Fibroblast of skin of back (primary cell): ENCODE results near the gene PCDH9.

ENCODE experiments used
- DNase-seq: peaks from one replicate; pipeline ENCODE4 v3.0.0-alpha.2; 2013

PCDH9 gene

GRCh38 chr13:67224148-67224846 is 5.8 kb downstream of the PCDH9 start:
- peak; percentile 68 for DNase-seq

DNA sequence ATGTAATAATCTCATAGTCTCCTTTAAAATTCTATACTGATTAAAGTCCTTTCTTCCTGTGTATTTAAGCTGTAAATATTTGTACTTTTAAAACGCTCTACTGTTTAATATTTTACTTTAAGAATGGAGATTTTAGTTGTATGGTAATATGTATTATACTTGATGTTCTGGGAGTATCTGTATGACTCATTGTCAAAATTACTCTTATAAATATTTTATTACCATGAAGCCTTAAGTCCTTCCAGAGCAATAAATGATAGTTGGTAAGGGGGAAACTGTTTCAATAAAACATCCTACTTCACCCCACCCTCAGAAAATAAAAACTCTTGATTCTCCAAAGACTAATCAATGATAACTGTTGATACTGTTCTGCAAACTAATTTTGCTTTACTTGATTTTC is 6.4 kb downstream of the PCDH9 start:
- DNase-seq = peak; percentile 6

DNA sequence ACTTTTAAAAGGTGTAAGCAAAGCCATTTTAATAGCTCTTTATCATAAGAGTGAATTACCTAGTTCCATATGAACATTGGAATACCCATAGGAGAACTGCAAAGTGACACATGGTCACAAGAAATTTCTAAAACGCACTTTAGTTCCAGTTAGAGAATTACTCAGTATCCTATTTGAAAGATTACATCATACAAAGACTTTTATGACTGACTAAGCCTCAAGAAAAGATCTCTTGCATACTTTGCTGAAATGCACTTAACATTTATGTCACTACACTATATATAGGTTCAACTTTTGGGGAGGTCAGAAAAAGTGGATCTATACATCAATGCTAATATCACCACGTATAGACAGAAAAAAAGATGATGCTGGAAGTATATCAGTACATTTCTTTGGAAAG is 7.1 kb downstream of the PCDH9 start:
- DNase-seq = peak; percentile 45

DNA sequence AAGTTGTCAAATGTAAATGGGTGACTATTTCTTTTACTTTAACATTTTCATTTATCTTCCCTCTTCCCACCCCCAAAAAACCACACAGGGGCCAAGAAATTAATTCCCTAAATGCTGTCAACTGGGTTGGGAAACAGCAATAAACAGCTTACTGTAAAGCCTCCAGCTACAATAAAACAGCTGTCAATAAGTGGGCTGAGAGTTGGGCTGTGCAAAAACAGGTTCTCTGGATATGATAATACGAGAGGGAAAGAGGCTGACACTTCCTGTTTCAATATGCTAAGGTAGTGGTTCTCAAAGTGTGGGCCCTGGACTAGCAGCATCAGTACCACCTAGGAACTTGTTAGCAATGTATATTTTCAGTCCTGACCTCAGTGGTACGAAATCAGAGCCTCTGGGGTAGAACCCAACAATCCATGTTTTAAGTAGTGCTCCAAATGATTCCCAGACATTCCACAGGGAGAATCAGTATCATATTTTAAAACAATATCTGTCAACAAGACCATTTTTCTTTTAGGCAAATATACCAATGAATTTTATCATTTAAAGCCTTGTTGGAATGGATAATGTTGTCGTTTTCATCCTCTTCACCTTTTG is 8.4 kb downstream of the PCDH9 start:
- no peak for DNase-seq

- DNase-seq = no peak
Measured at GRCh38 chr13:67219113-67219512, 11.0 kb downstream of the PCDH9 start.

GRCh38 chr13:67217880-67218279 is 12.3 kb downstream of the PCDH9 start:
- DNase-seq = no peak

GRCh38 chr13:67216864-67217263 is 13.3 kb downstream of the PCDH9 start:
- no peak for DNase-seq

DNA sequence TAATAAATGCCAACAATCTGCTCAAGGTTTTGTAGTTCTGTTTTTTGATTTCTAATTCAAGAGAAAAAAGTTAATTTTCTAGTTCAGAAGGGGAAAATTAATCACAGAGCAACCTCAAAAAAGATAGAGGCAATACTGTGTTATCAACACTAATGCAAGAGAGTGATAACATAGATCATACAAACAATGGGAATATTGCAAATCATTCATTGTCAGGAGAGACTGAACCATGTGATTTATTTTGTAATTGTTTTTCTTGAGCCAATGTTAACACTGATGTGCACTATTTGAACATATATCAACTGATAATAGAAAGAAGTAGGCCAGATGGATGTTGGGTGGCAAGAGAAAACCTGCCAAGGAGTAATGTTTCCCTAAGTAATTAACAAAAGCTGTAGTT is 19.9 kb downstream of the PCDH9 start:
- DNase-seq = no peak

DNA sequence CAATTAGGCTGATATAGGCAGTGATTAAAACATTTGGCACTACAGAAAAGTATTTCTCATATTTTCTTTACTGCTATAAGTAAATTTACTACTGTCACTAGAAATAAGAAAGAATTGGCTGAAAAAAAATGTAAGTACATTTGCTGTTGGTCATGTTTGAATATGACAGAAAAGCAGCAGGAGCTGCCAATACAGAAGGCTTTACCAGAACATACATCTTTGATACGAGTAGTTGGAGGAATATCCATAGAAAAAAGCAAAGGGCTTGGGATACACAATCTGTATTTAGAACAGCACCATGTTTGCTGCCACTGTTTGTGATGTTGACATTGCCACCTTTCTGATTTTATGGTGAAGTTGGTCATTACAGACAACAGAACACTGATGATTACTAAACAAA is 21.6 kb downstream of the PCDH9 start:
- DNase-seq = no peak

DNA sequence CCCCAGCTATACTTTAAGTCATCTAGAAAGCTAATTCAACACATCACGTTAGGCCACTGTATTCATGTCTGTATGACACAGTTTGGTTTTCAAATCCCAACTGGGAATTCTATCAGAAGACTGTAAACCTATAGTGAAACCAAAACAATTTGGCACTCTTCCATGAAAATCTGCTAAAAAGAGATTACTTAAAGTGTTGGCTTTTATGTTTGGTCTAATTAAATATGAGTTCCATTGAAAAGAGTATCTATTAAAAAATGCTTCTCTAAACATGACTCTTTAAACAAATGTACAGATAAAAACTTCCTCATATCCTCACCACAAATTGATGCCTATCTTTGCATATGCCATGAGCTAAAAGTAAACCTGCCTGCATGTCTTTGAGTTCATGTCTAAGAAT is 25.4 kb downstream of the PCDH9 start:
- peak; percentile 33 for DNase-seq

DNA sequence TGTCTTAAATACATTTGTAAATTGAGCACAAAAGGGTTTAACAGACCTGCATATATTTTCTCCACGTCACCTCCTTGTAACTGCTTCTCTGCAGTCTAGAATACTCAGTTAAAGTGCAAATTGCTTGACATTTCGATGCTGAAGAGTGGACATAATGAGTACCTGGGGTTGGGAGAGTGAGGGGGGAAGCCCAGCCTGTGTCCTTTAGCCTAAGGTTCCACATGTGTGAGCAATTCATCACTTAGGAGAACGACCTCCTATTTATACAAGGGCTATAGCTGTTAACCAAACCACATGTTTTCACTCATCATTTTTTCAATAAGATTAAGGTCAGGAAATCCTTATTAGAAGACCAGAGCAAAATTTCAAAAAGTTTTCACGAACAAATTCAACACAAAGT is 29.5 kb downstream of the PCDH9 start:
- no peak for DNase-seq

GRCh38 chr13:67200183-67200582 is 30.0 kb downstream of the PCDH9 start:
- no peak for DNase-seq

- no peak for DNase-seq
Measured at GRCh38 chr13:67197704-67198103, 32.4 kb downstream of the PCDH9 start.

- DNase-seq = no peak
Measured at GRCh38 chr13:67193979-67194378, 36.2 kb downstream of the PCDH9 start.

DNA sequence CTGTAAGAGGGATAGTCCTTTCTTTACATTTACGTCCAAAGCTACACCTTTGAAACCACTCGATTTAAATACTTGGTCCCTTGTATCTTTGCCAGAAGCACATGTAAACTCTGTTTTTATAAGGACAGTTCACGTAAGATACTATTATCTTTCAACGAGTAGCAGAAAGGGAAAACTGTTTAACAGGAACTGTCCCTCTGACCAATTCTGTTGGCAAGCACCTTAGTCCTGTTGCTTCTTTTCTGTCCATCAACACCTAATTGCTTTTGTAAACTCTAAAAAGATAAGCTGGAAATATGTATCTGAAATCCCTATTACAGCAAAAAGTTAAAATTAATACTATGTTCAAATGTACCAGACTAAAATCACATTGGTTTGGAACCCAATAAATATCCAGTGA is 37.4 kb downstream of the PCDH9 start:
- no peak for DNase-seq

- no peak for DNase-seq
Measured at GRCh38 chr13:67186995-67187569, 43.1 kb downstream of the PCDH9 start.

DNA sequence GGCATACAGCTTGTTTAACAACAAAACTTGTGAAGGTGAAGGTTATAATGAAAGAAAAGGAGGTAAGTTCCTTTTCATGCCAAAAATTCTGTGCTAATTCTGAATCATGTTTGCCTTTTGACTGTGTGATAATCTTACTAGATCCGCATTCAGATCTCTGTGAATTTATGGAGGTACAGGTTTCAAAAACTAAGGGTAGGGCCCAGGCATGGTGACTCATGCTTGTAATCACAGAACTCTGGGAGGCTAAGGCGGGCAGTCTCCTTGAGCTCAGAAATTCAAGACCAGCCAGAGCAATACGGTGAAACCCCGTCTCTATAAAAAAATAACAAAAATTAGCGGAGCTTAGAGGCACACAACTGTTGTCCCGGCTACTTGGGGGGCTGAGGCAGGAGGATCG is 45.9 kb downstream of the PCDH9 start:
- no peak for DNase-seq

- DNase-seq = no peak
Measured at GRCh38 chr13:67183151-67183550, 47.0 kb downstream of the PCDH9 start.

DNA sequence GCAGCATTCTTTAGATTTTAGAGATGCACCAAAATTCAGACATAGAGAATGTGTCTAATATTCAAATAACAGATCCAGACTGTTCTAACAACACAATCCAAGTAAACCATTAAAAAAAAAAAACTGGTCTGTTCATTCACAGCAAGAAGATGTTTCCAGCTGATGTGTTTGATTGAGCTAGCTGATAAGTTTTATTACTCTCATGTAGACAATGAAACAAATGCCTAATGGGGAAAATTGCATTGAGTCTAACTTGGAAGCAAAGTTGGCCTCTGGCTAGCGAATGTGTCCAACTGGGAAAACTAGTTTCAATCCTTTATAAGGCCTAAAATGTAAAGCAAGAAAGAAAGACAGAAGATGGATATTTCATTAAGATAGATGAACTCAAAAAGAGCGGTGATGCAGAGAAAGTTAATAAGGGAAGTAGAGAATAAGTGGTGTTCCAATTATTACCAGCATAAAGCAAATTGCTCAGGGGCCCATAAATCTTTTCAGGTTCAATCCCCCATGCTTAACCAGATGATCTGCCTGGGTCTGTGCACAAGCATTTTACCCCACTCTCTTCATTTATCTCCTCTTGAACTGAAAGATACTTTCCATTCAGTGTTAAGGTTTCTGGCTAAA is 54.2 kb downstream of the PCDH9 start:
- DNase-seq = no peak

- DNase-seq = no peak
Measured at GRCh38 chr13:67168384-67168783, 61.8 kb downstream of the PCDH9 start.

GRCh38 chr13:67167420-67167819 is 62.7 kb downstream of the PCDH9 start:
- DNase-seq = no peak

GRCh38 chr13:67161176-67161575 is 69.0 kb downstream of the PCDH9 start:
- DNase-seq = no peak

DNA sequence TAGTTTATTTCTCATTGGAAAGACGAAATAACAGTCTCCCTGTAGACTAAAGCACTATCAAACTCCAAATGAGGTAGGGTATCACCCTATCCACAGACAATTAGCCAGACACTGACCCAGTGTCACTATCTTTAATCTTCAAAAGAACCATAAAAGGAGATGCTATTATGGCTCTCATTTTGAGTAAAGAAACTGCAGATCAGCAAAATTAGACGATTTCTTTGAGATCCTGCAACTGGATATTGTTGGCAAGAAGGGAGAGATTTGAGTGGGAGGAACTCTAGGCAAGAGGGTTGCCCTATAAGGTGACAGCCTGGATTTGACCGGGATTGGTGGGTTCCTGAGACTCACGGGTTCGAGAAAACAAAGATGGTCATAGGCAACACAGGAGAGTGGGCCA is 71.2 kb downstream of the PCDH9 start:
- DNase-seq = no peak

GRCh38 chr13:67156723-67157060 is 73.4 kb downstream of the PCDH9 start:
- DNase-seq = no peak
